Peyer's patch (tissue), 4 donors: ENCODE data around the gene UNC93B1.

ENCODE experiments used
- POLR2A ChIP-seq, 2 donors: fragments of 450-650 bp; IDR thresholded peaks; one replicate each; pipeline ENCODE4 v1.5.1; 2017; ENCODE audit warnings: antibody characterized with exemption in 2 of 2, mild to moderate bottlenecking in 2 of 2, moderate library complexity in 2 of 2
- TF ChIP-seq, protein P1 (sequence below), 6 experiments: fragments of 450-650 bp in 4 of 6; fragments of 200-600 bp in 2 of 6; sonication (generic) in 1 of 6; IDR thresholded peaks; one replicate each; pipeline ENCODE4 v1.5.1; 2017 to 2019; ENCODE audit warnings: antibody characterized with exemption in 6 of 6, mild to moderate bottlenecking in 3 of 6, moderate library complexity in 1 of 6

DNA sequence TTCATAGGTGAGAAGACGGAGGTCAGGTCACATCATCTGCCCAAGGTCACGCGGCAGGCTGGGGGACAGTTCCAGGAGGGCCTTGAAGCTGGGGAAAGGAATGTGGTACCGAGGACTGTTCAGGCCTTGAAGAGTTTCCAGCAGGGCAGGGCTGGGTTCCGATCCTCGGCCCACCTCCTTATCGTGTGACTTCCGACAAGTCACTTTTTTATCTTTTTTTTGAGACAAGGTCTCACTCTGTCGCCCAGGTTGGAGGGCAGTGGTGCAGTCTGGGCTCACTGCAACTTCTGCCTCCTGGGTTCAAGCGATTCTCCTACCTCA is 27.2 kb upstream of the UNC93B1 start:
- TF ChIP-seq, protein P1, sequence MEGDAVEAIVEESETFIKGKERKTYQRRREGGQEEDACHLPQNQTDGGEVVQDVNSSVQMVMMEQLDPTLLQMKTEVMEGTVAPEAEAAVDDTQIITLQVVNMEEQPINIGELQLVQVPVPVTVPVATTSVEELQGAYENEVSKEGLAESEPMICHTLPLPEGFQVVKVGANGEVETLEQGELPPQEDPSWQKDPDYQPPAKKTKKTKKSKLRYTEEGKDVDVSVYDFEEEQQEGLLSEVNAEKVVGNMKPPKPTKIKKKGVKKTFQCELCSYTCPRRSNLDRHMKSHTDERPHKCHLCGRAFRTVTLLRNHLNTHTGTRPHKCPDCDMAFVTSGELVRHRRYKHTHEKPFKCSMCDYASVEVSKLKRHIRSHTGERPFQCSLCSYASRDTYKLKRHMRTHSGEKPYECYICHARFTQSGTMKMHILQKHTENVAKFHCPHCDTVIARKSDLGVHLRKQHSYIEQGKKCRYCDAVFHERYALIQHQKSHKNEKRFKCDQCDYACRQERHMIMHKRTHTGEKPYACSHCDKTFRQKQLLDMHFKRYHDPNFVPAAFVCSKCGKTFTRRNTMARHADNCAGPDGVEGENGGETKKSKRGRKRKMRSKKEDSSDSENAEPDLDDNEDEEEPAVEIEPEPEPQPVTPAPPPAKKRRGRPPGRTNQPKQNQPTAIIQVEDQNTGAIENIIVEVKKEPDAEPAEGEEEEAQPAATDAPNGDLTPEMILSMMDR (IDR thresholded peaks at IDR 0.05) = no peak
- no peak for TF ChIP-seq POLR2A (IDR thresholded peaks at IDR 0.05)
